OCI-LY7 (cell line): ENCODE measurements around the gene ABHD1.

ENCODE experiments used
- CTCF ChIP-seq: fragments of 200-600 bp; sonication (generic); conservative IDR thresholded peaks from 2 replicates; pipeline ENCODE4 v1.5.1; 2014; ENCODE audit warnings: mild to moderate bottlenecking, antibody characterized with exemption, low read length, moderate library complexity, mixed read lengths
- EZH2phosphoT487 ChIP-seq: fragments of 200-600 bp; sonication (generic); IDR thresholded peaks from 2 replicates; pipeline ENCODE4 v1.6.1; 2018; ENCODE audit warnings: low read depth, borderline replicate concordance, mild to moderate bottlenecking, mixed run types, antibody characterized with exemption, low read length, moderate library complexity, mixed read lengths

GRCh38 chr2:27108221-27108620 lies 15.4 kb upstream of the ABHD1 start:
- TF ChIP-seq CTCF (no peak), EZH2phosphoT487 (no peak)
